ENCODE results near the gene MAPKAP1.
"Not testable (repeated sequence)": the region's sequence is repeated elsewhere in the genome, so short reads cannot be mapped to it uniquely, and the experiment has no call there.

Gene MAPKAP1

DNA sequence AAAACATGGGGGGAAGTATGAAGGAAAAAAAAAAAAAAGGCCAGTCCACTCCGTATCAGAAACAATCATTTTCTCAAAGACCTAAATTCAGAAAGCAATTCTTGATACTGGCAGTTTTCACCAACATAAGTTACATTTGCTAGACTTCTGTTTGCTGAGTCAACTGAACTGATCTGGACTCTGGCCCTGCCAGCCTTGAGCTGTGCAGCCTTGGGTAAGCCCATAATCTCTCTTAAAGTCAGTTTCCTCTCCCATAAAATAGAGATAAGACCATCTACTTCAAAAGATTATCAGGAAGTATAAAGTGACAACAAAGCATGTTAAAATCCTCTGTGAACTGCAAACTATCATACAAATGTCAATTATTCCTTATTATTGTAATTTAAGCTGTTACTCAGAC is 106.8 kb downstream of the MAPKAP1 start:
- no peak for DNase-seq

DNA sequence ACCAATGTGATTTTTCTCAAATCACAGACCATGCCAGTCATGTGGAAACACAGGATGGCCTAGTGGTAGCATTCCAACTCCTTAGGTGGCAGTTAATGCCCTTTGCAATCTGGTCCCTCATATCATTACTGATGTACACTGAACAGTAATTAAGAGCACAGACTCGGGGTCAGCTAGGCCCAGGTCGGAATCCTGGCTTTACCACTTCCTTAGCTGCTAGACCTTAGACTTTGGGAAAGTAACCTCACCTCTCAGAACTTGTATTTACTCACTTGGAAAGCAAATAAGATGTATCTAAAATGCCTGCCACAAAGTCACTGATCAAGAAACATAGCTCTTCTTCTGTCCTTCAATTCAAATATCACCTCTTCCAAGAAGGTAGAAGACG is 112.8 kb downstream of the MAPKAP1 start:
- no peak for DNase-seq

DNA sequence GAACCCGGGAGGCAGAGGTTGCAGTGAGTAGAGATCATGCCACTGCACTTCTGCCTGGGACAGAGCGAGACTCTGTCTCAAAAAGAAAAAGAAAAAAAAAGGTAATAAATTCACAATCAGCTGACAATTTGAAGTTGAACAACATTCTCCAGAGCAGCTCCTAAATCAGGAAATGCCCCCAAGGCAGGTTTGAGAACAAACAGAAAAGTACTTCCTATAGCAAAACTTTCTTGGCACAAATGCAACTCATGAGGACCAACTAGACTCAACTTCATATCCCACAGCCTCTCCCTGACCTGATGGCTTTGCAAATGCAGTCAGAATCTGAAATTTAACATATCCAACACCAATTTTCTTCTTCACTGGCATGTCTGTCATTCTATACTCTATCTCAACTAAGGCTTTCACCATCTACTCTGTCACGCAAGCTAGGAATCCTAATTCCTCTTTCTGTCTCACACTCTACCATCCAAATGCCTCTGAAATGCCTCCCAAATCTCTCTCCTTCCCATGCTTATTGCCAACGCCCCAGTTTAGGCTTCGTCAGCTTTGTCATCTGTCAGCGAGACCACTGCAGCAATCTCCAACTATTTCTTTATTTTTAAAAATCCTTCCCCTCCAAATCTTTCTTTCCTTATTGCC is 113.3 kb downstream of the MAPKAP1 start:
- DNase-seq, result no peak

DNA sequence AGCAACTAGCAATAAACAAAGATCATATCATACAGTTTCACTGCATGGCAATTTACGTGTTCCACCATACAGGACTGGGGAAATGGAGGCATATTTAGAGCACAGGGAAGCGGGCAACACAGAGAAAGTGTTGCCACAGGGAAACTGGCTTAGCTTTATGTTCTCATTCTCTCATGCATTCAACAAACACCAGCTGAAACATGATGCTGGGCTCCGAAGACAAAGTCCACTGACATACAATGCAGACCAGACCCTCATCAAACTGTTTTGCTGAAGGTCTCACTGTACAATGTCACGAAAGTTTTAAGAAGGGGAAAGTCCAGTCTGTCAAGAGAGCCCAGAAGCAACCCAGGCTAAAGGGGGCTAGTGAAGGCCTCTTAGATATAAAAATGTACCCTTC is 115.1 kb downstream of the MAPKAP1 start:
- DNase-seq, result no peak

DNA sequence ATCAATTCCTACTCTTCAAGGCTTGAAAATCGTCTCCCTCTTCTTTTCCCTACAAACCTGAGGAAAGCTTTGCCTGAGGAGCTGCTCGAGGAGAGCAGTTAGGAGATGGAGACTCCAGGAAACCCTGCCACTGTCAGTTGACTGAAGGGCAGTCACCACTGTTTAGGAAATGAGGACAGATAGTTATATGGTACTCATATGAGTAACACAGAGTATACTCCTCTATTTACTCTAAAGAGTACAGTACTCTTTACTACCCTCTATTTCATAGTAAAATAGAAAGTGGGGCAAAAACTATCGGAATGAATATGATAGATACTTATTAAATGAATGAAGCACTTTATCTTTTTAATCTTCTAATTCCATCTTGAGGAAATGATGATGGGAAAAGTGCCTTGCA is 115.8 kb downstream of the MAPKAP1 start:
- no peak for DNase-seq

DNA sequence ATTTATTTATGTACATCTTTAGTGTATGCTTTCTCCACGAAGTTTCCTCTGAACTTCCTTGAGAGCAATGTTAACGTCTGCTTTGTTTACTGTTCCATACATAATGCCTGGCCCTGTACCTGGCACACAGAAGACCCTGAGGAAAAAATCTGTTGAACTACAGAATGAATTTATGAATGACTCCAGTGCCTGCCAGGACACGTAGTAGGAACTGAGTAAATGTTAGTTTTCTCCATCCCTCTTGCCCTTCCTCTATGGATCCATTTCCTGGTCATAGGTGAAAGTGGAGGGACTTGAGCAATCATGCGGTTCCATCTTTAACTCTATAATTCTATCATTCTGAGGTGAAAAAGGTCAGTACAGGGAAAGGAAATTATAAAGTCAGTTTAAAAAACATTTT is 117.7 kb downstream of the MAPKAP1 start:
- DNase-seq, result no peak

DNA sequence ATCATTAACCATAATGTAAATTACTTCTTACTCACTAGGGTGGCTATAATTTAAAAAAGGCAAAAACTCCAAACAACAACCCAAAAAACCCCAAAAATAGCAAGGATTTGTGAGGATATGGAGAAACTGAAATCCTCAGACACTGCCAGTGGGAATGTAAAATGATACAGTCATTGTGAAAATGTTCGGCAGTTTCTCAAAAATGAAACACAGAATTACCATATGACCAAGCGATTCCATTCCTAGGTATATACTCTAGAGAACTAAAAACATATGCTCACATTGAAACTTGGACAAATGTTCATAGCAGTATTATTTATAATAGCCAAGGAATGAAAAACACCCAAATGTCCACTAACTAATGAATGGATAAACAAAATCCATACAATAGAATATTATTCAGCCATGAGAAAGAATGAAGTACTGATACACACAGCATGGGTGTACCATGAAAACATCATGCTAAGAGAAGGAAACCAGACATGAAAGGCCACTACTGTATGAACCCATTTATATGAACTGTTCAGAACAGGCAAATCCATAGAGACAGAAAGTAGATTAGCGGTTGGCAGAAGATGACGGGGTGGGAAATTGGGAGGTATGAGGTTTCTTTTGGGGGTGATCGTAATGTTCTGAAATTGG is 119.1 kb downstream of the MAPKAP1 start:
- no peak for DNase-seq

DNA sequence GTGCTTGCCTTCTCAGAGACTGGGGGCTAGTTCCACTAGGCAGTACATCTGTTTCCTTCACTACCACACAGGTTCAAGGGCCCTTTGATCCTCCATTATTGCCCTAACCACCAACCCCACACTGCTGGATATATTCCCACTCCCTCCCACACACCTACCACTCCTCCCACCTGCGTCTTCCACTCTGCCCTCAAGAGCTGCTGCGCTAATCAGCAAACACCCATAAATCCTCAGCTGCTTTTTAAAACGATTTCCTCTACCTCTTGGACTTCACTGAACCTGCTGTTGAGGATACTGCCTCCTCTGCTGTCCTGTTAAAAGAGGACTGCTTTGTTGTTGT is 120.9 kb downstream of the MAPKAP1 start:
- DNase-seq, result peak; percentile 68

DNA sequence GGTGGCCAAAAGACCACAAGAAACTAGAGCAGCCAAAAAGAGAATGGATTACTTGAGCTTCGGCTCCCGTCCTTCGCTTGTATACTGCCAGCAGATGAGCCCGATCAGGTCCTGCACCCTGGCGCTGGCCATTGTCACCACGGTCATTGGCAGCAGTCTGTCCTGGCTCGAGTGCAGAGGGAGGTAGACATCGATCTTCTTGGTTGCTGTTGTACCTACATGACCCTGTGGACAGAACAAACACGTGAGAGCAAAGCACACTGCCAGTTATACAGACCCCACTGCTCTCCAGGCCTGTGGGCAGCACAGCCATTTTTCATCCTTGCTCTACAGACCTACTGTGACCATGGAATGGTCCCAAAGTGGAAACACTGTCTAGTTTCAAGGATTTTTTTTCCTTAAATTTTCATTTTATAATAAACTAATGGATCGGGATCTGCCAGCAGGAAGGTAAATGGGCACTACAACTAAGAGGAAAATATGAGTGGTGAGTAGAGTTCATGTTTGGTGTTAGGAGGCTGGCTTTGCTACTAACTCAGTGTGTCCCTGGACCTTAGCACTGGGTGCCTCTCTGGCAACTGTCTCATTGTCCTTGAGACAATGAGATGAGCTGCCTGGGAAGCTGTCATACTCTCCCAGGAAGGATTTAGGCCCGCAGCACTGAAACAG is 121.4 kb downstream of the MAPKAP1 start:
- no peak for DNase-seq

DNA sequence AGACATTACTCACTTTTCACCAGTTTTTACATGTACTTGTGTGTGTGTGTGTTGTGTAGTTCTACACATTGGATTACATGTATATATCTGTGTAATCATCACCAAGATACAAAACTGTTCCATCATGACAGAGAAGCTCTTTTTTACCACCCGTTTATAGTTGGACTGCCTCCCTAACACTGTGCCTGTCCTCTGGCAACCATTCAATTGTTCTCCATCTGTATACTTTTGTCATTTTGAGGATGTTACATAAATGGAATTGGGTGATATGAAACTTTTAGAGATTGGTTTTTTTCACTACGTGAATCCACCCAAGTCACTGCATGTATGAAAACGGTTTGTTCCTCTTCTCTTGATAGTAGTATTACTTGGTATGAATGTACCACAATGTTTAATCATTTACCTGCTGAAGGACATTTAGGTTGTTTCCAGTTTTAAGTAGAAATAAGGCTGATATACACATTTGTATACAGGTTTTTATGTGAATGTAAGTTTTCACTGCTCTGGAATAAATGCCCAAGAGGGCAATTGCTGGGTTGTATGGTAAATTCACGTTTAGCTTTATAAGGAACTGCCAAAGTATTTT is 126.2 kb downstream of the MAPKAP1 start:
- no peak for DNase-seq

DNA sequence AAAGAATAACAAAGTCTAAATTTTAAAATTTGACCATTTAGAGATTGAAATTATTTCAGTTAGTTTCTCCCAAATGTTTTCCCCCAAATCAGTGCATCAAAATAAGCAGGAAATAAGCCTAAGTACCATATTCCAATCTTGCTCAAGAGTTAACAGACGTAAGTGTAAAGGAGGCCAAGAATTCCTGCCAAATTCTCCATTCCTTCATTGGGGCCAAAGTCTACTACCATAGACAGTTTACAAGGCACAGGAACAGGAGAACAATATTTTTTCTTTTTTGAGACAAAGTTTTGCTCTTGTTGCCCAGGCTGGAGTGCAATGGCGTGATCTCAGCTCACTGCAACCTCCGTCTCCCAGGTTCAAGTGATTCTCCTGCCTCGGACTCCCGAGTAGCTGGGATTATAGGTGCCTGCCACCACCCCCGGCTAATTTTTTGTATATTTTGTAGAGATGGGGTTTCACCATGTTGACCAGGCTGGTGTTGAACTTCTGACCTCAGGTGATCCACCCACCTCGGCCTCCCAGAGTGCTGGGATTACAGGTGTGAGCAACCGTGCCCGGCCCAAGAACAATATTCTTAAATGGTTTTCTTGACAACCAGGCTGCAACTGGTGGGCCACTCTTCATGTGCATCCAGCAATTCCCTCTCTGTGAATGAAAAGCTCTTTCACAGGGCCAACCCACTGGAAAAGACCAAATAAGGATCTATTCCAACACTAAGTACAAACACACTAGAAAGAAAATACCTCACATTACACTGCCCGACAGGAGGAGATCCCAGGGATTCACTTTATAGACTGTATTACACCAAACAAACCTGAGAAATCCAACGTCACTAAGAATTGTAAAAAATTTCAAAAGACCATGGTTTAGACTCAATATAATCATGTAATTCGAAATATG is 127.7 kb downstream of the MAPKAP1 start:
- no peak for DNase-seq

DNA sequence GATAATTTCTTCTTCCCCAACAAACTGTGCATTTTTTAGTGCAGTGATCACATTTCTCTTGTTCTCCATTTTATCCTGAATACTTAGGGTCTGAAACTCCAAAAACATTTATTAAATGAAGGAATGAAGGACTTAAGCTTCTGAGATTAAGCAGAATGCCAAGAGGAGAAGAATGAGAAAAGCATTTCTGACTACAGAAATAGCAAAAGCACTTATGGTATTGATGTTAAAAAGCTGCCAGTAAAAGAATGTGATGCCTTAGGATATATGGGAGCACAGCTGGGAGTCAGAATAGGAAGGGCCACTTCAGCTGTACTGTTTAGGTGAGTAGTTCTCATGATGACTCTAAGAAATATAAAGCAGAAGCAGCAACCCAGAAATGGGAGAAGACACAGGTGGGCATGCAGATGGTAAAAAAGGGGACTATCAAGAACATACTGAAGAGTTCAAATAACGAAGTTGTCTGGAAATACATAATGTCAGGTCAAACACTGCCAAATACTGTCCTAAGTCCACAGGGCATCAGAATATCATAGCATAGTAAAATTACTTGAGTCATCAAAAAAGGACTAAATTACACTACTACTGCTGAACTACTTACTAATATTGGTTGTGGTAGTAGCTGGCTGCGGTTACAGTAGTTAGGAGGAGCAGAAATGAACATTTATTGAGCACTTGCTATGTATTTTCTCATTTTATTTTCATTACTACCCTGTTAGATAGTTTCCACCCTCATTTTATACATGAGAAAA is 132.7 kb downstream of the MAPKAP1 start:
- DNase-seq, result no peak

DNA sequence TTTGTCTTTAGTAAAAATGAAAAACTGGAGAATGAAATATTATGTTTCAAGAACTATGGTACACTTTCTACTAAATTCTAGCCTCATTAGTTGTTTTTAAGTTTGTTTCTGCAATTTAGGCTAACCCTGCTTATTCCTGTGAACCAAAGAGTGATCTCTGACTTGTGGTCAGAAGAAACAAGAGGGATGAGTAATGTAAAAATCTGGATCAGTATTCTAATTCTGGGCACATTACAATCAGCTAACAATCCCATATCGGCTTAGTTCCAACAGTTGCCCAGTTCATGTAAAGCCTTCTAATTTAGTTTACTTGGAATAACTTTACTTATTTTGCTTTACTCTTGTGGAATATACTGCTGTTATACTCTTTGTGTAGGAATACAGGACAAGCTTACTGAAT is 134.5 kb downstream of the MAPKAP1 start:
- DNase-seq, result not testable (repeated sequence)

DNA sequence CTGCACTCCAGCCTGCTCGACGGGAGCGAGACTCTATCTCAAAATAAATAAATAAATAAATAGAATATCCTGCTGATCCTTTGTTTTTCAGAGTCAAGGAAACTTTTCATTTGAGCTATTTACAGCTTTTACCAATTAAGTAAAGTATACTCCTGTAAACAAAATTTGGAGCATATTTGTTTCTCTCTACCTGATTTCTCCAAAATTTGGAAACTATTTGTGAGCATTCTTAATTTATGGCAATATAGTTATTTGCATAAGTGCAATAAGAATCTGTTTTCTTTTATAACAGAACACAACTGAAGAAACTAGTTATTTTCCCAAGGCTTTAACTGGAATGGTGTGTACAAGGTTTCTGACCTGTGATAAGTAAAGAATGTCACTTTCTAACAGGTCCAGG is 135.2 kb downstream of the MAPKAP1 start:
- not testable (repeated sequence) for DNase-seq

DNA sequence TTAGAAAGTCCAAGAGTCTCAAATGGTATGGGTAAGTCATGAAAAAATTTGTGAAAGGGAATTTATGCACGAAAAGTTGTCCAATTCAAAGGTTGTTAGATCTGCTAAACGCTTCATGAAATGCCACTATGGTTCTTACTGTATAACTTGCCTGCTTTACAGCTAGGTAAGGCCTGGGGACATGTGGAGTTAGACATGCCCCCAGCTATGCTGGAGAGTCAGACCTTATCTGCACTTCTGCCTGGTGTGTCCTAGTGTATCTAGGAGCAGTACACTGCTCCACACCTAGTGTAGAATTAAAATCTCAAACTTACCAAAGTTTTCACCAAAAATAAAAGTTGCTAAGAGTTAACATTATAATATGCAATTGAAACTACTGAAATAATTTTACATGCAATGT is 136.8 kb downstream of the MAPKAP1 start:
- no peak for DNase-seq

DNA sequence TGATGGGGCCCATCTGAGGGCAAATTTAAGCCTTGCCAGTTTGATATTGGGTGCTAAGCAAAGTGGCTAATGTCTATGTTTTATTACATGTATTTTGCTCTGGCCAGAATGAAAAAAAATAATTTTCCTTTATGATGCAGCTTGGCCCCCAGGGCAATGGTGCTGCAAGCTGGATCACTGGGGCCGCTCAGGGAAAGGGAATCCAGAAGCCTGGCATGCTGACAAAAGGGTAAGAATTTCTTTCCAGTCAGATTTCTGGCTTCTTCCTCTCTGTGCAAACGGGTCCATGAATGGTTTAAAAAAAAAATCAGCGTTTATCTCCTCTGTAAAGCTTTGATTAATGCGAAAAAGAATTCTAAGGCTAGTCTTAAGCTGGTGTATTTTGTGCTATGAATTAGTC is 138.4 kb downstream of the MAPKAP1 start:
- no peak for DNase-seq

DNA sequence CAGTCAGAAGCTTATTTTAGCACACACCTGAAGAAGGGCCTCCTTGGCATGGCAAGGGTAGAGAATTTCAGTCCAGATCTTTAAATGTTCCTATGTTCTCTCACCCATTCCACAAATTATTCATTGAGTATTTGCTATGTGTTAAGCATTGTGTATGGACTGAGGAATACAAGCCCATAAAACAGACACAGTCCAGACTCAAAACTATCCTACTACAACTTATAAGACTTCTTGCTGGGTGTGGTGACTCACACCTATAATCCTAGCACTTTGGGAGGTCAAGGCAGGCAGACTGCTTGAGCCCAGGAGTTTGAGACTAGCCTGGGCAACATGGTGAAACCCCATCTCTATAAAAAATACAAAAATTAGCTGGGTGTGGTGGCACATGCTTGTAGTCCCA is 141.0 kb downstream of the MAPKAP1 start:
- not testable (repeated sequence) for DNase-seq

DNA sequence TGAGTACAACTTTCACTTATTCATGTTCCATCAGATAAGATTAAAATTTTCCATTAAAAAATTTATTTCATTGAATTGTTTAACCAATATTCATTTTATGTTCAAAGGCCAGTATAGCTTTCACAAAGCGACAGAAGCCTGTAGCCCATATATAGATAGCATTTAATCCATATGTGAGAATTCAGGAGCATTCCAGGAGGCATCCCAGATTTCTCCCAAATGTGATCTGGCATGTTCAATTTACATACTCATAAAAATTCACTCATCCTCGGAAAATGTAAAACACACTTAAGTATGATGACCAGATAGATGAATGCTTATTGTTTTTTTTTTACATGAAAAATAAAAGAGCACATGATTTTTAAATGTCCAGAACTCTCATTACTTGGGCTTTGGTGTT is 141.9 kb downstream of the MAPKAP1 start:
- DNase-seq, result no peak

DNA sequence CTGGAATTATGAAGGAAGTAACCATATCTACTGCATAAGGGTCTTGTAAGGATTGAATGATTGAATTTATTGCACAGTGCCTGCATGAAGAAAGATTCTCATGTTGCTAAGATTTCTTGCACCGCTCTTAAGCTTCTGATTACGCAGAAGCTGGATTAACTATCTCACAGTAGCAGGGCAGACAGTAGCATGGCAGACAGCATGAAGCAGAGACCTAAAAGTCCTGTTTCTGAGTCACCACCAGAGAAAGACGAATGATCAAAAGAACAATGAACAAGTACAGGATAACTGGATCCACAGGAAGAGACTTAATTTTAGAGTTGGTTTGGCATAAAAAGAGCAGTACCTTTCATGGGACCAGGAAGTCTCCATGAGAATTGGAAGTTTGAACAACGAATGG is 142.4 kb downstream of the MAPKAP1 start:
- DNase-seq, result no peak

DNA sequence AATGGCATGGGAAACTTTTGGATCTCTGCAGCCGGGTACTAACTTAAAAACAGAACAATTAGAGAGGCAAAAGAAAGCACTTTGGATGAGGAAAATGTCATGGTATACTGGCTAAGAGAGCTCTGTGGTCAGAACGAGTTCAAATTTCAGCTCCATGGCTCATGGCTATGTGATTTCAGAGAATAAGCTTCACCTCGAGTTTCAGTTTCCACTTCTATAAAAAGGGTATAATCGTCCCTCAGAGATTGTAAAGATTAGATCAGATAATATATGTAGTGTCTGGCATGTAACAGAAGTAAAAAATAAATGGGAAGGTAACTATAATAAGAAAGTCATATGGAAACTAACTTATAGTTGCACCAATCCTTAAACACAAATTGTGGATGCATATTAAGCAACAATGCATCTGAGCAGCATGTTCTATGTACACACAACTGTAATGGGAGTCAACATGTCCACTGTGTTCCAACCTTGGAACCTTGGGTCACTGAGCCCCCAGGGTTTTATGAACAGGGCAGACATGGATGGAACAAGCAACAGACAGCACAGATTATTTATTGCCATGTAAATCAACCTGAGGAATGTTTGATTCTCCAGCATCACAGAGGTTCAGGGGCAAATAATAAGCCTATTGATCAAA is 145.4 kb downstream of the MAPKAP1 start:
- no peak for DNase-seq

DNA sequence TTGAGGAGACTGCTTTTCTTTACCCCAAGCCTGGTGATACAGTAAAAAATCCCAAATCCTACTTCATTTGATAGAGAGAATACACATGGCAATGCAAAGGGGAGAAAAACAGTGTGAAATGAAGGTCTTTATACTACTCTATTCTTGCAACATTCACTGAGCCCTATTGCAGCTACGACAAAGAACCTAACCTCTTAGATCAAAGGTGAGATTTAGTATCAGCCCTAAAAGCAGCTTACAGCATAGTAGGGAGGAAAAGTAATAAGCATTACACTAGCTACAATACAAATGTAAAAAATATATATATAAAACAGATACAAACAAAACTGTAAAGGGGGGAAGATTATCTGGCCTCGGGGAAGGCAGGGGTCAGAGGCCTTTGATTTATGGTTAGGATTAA is 147.1 kb downstream of the MAPKAP1 start:
- DNase-seq, result no peak

DNA sequence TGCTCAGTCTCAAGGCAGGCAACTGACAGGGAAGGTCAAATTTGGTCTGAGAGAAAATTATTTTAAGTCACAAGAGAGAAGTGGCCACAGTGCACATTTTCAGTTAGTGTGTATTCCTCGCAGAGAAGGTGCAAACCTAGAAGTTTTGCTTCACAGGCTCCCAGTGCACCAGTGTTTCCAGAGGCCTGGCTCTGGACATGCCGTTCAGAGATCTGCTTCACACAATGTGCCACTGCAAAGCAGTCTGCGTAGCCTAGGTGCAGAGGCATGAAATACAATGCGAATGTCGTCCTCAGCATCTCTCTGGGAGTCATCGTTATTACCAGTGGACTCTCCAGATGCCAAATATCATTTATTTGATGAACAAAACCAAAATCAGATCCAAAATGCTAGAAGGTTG is 147.8 kb downstream of the MAPKAP1 start:
- no peak for DNase-seq
